ENCODE data around the gene DOCK3.

GRCh38 chr3:50698269-50698668 is 23.5 kb downstream of the DOCK3 start:
- TF ChIP-seq CTCF (IDR thresholded peaks at IDR 0.05), result no peak
- no peak for TF ChIP-seq ATF3 (CRISPR knock-in tag; conservative IDR thresholded peaks at IDR 0.05)
- no peak for TF ChIP-seq SP1 (CRISPR knock-in tag; conservative IDR thresholded peaks at IDR 0.05)
- TF ChIP-seq PREB (CRISPR knock-in tag; IDR thresholded peaks at IDR 0.05; ENCODE audit: borderline replicate concordance), result no peak
- TF ChIP-seq NR2C2 (CRISPR knock-in tag; IDR thresholded peaks at IDR 0.05), result no peak
- no peak for TF ChIP-seq ETV6 (CRISPR knock-in tag; IDR thresholded peaks at IDR 0.05)
- no peak for TF ChIP-seq E2F1 (CRISPR knock-in tag; IDR thresholded peaks at IDR 0.05)
- no peak for TF ChIP-seq E2F5 (CRISPR knock-in tag; IDR thresholded peaks at IDR 0.05)
- TF ChIP-seq ZBTB43 (CRISPR knock-in tag; IDR thresholded peaks at IDR 0.05), result no peak
- no peak for TF ChIP-seq ZNF532 (CRISPR knock-in tag; IDR thresholded peaks at IDR 0.05; ENCODE audit: borderline replicate concordance)
- no peak for TF ChIP-seq EMX1 (CRISPR knock-in tag; IDR thresholded peaks at IDR 0.05)

All from WTC11 (cell line).